Activated CD8-positive, alpha-beta T cell treated with anti-CD3 and anti-CD28 coated beads for 36 hours (primary cell): ENCODE results near the gene TXNRD2. TPM values are rescaled to one million over a fixed set of nuclear protein-coding genes. Genes with fewer than 3 reads are reported as not detected.

Source experiments
- ATAC-seq: fragments of 200-7000 bp; cut with Tn5 transposase; one replicate; pipeline ENCODE4 v1.10.0; 2021; ENCODE audit warnings: mild to moderate bottlenecking, moderate library complexity
- CTCF ChIA-PET: fragments of 350-600 bp; sonication (Branson Sonifier 250); formaldehyde crosslinking; loops from one replicate; lab custom pipeline; 2021; ENCODE audit warnings: antibody characterized with exemption; lab: Charles Lee
- POLR2A ChIA-PET: fragments of 350-600 bp; sonication (Branson Sonifier 250); formaldehyde crosslinking; loops from one replicate; lab custom pipeline; 2021; ENCODE audit warnings: antibody characterized with exemption; lab: Charles Lee
- DNase-seq: peaks from one replicate; pipeline ENCODE4 v3.0.0-alpha.2; 2020
- H3K27ac Mint-ChIP-seq: one replicate; pipeline ENCODE4 v1.8.0; 2021; ENCODE audit warnings: mild to moderate bottlenecking, mixed read lengths
- H3K27me3 Mint-ChIP-seq: one replicate; pipeline ENCODE4 v1.8.0; 2021; ENCODE audit warnings: mixed read lengths
- H3K36me3 Mint-ChIP-seq: one replicate; pipeline ENCODE4 v1.8.0; 2021; ENCODE audit warnings: low read depth, mixed read lengths
- H3K4me1 Mint-ChIP-seq: one replicate; pipeline ENCODE4 v1.8.0; 2021; ENCODE audit warnings: low read depth, mixed read lengths
- H3K4me3 Mint-ChIP-seq: one replicate; pipeline ENCODE4 v1.8.0; 2021; ENCODE audit warnings: mild to moderate bottlenecking, moderate library complexity, mixed read lengths
- H3K9me3 Mint-ChIP-seq: one replicate; pipeline ENCODE4 v1.8.0; 2021; ENCODE audit warnings: mixed read lengths
- CTCF ChIP-seq: fragments of 200-600 bp; IDR thresholded peaks from one replicate; pipeline ENCODE4 v1.8.0; 2022; ENCODE audit warnings: antibody characterized with exemption, mild to moderate bottlenecking
- intact Hi-C: fragments of 100-400 bp; cut with micrococcal nuclease; formaldehyde crosslinking; loops from one replicate; pipeline ENCODE4 v1.10.0; 2022
- total RNA-seq, 2 experiments: library from RNA; stranded (reverse); gene quantifications; one replicate each; pipeline ENCODE4 v1.2.3, GENCODE V29; 2021

The TXNRD2 gene
- total RNA-seq, 2 experiments from 2014 or later = 18.0 to 18.5 TPM

- intact Hi-C loops = no loop called here
- Mint-ChIP-seq H3K9me3 (no peaks in the 10 kb centered on the region), H3K4me3 (no peak overlapping the region), H3K27ac (peak overlapping the region; percentile 82), H3K4me1 (peaks cover 55% of the 10 kb centered on the region), H3K36me3 (peaks cover 3% of the 10 kb centered on the region), H3K27me3 (no peaks in the 10 kb centered on the region)
- ChIA-PET CTCF (interaction anchor here (0.8 to 4.6 kb wide), 6 partner anchors 9 to 156 kb away, joined by 3 to 26 read pairs (median 6); no protein-coding TSS in a partner anchor), POLR2A (interaction anchor here (0.9 to 8.8 kb wide), 6 partner anchors 9 to 37 kb away, joined by 3 to 96 read pairs (median 4); partner anchors contain the start of genes GNB1L and RTL10)
- ATAC-seq (no peak), DNase-seq (no peak)
- TF ChIP-seq CTCF = no peak
Measured at GRCh38 chr22:19887256-19887985, 54.2 kb downstream of the TXNRD2 start.

DNA sequence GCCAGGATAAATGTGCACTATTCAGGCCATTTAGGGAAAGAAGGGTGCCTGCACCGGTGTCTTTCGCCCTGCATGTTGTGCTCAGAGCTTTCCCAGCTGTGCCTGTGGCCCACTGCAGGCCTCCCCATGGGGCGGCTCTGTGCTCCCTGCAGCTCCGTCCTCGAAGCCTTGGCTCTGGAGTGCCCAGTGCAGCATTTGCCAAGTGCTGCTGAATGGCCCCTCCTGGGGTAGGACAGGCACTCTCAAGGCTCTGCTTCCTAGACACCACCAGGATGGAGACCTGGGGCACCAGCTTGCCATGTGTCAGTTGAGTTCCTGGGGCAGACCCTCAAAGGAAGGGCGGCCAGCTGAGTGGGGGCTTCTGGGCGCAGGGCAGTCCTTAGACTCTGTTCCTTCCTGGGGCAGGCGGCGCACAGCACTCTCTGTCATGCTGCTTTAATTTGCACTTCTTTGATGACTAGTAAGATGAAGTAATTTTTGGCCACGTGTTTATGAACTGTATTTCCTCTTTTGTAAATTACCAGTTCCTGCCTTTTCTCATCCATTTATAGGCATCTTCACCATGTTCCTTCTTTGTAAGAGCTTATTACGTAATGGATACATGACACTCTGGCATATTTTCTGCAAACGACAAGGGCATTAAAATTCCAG lies 54.9 kb downstream of the TXNRD2 start:
- Mint-ChIP-seq H3K27me3 (no peaks in the 10 kb centered on the region), H3K27ac (peak overlapping the region; percentile 82), H3K4me3 (no peak overlapping the region), H3K9me3 (no peaks in the 10 kb centered on the region), H3K36me3 (peaks cover 3% of the 10 kb centered on the region), H3K4me1 (peaks cover 48% of the 10 kb centered on the region)
- DNase-seq = peak; percentile 57
- POLR2A ChIA-PET = interaction anchor here (0.9 to 8.8 kb wide), 6 partner anchors 10 to 36 kb away, joined by 3 to 96 read pairs (median 4); partner anchors contain the start of genes GNB1L and RTL10
- CTCF ChIA-PET = interaction anchor here (0.8 to 4.6 kb wide), 6 partner anchors 10 to 156 kb away, joined by 3 to 26 read pairs (median 6); no protein-coding TSS in a partner anchor
- intact Hi-C loops = no loop called here
- peak; percentile 38 for ATAC-seq
- TF ChIP-seq CTCF = no peak

DNA sequence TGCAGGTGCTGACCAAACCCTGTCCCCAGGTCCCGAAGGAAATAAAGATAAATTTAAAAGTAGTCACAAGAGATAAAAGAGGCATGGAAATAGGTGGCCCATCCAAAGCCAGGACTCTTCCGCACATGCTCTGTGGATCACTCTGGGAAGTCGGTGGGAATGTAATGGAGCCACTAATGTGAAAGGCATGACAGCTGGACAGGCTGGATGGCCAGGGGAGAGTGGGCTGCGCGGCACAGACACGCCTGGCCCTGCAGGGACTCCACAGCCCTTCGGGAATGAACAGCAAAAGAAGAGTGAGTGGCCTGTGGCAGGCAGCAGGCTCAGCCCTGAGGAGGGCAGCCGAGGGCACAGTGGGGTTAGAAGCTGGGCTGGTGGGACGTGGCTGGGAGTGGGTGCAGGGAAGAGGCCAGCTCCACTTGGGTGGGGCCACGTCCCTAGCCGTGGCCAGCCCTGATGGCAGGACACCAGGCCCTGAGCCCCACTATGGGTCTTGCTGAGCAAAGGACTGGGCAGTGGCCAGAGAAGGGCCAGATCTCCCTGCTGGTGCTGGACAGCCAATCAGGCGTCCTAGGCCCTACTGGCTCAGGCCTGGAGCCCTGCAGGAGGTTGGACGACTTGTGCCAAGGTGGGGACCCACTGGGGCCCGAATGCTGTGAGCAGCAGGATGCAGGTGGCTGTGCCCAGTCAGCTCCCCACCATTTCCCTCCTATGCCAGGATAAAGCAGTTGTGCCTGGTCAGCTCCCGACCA lies 55.6 kb downstream of the TXNRD2 start:
- ATAC-seq (no peak), DNase-seq (peak; percentile 1)
- ChIA-PET CTCF (interaction anchor here (0.5 to 4.6 kb wide), 9 partner anchors 11 to 155 kb away, joined by 3 to 26 read pairs (median 5); no protein-coding TSS in a partner anchor), POLR2A (interaction anchor here (0.8 to 8.8 kb wide), 6 partner anchors 12 to 36 kb away, joined by 3 to 96 read pairs (median 5); partner anchors contain the start of genes GNB1L and RTL10)
- Mint-ChIP-seq H3K4me1 (peaks cover 41% of the 10 kb centered on the region), H3K4me3 (peak overlapping the region; percentile 17), H3K9me3 (no peaks in the 10 kb centered on the region), H3K27me3 (no peaks in the 10 kb centered on the region), H3K36me3 (peaks cover 3% of the 10 kb centered on the region), H3K27ac (peak overlapping the region; percentile 82)
- TF ChIP-seq CTCF = no peak
- intact Hi-C loops = no loop called here

GRCh38 chr22:19884954-19885751 lies 56.5 kb downstream of the TXNRD2 start:
- H3K4me3 Mint-ChIP-seq = peak overlapping the region; percentile 17
- H3K27ac Mint-ChIP-seq = peak overlapping the region; percentile 70
- ChIA-PET CTCF (interaction anchor here (1.1 to 4.6 kb wide), 6 partner anchors 10 to 154 kb away, joined by 3 to 26 read pairs (median 6); no protein-coding TSS in a partner anchor), POLR2A (interaction anchor here (0.7 to 1.8 kb wide), 4 partner anchors 11 to 30 kb away, joined by 3 to 7 read pairs (median 4); no protein-coding TSS in a partner anchor)
- DNase-seq = peak; percentile 2
- H3K27me3 Mint-ChIP-seq = no peaks in the 10 kb centered on the region
- no peak for TF ChIP-seq CTCF
- peaks cover 2% of the 10 kb centered on the region for H3K36me3 Mint-ChIP-seq
- H3K9me3 Mint-ChIP-seq = no peaks in the 10 kb centered on the region
- no peak for ATAC-seq
- H3K4me1 Mint-ChIP-seq = peaks cover 33% of the 10 kb centered on the region
- intact Hi-C loops = no loop called here
